Measurements from ENCODE around the gene CATSPERE.

DNA sequence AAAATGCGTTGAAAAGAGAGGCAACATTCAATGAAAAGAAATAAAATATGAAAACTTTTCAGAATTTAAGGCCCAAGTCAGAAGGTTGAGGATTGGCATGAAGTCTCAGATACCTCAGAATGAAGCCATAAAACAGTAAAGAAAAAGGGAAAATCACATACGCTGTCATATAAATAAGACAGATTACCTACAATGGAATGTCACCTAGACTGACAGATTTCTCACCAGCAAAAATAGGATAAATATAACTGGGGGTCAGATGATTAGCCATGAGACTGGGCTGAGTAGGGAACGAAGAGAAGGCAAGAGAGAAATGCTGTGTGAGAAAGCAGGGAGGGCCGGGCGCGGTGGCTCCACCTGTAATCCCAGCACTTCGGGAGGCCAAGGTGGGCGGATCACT is 140.3 kb downstream of the CATSPERE start:
- TF ChIP-seq FOXA1 (IDR thresholded peaks at IDR 0.05), result no peak
- no peak for TF ChIP-seq BHLHE40 (IDR thresholded peaks at IDR 0.05; ENCODE audit: borderline replicate concordance)
- TF ChIP-seq ELF4 (IDR thresholded peaks at IDR 0.05), result no peak
- TF ChIP-seq L3MBTL2 (conservative IDR thresholded peaks at IDR 0.05), result no peak
- TF ChIP-seq FOXM1 (IDR thresholded peaks at IDR 0.05; ENCODE audit: borderline replicate concordance), result no peak
- TF ChIP-seq ZNF384 (IDR thresholded peaks at IDR 0.05), result no peak
- TF ChIP-seq NFRKB (IDR thresholded peaks at IDR 0.05), result no peak
- no peak for TF ChIP-seq SP1 (IDR thresholded peaks at IDR 0.05)
- TF ChIP-seq LEF1 (IDR thresholded peaks at IDR 0.05; ENCODE audit: borderline replicate concordance), result no peak

Data from HEK293T (cell line).